ES-I3 (cell line): Measurements from ENCODE around the gene ASCL3.
A peak's percentile ranks its signal among the peaks of the same experiment; 100 is the strongest.
"Not testable (repeated sequence)": the region's sequence is repeated elsewhere in the genome, so short reads cannot be mapped to it uniquely, and the experiment has no call there.

Experiments
- H3K36me3 ChIP-seq: 2 replicates; pipeline ENCODE4 v1.6.1; 2013; ENCODE audit warnings: mild to moderate bottlenecking, low read length, control low read depth, moderate library complexity; ENCODE audit not compliant: insufficient read depth
- H3K4me1 ChIP-seq: 2 replicates; pipeline ENCODE4 v1.6.1; 2013; ENCODE audit warnings: mild to moderate bottlenecking, control low read depth, low read length; ENCODE audit not compliant: insufficient read depth
- H3K9ac ChIP-seq: 2 replicates; pipeline ENCODE4 v1.6.1; 2013; ENCODE audit warnings: low read depth, mild to moderate bottlenecking, low read length, moderate library complexity
- H3K9me3 ChIP-seq: 2 replicates; pipeline ENCODE4 v1.6.1; 2013; ENCODE audit warnings: mild to moderate bottlenecking, low read length, moderate library complexity; ENCODE audit not compliant: control insufficient read depth, insufficient read depth

Gene ASCL3

DNA sequence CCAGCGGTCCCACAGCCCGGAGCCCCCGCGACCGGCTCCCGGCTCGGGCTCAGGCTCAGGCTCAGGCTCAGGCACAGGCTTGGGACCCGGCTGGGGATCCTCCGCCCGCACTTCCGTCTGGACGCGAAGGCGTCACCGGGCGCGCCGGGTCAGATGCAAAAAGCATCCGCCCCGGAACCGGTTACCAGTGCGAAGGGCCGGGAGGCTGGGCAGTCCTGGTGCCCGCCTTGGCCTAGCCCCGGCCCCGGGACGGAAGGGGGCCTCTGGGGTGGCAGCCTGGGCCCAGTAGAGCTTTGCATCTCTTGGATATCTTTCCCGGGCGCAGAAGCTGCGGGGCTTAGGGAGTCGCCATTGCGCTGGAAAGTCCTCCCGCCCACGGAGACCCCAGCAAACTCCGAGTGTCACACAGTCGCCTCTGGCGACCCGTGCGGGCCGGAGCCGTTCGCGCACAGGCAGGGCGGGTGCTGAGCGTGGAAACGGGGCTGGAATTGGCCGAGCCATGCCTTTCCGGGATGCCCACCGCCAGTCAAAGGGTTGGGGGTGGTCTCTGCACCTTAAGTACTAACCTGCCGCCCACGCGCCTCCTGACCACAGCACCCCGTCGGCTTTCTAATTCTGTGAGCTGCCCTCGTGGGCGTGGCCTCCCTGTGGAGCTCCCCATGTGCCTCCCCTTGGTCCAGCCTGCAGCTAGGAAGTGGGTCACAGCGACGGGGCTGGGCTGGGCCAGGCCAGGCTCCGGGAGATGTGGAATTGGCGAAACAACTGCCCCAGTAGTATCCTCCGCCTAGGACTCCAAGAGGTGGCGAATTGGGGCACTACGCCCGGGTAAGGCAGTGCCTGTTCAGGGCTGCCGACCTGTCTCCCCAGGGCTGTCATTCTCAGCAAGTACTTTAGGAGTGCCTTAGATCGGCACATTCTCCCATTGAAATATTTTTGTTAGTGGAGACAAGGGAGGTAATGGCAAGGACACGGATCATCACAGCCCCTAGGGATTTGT is 21.8 kb upstream of the ASCL3 start, which contains the start of gene TMEM9B:
Gene TMEM9B, minus strand, starts transcription at position 119 of the 997 bp plus-strand sequence. CDS start 129 bp downstream, outside the sequence.
- Histone ChIP-seq H3K36me3 (no peaks in the 10 kb centered on the region), H3K9me3 (no peaks in the 10 kb centered on the region), H3K9ac (peak within 1 kb of the TSS; percentile 87), H3K4me1 (peaks cover 8% of the 10 kb centered on the region)

DNA sequence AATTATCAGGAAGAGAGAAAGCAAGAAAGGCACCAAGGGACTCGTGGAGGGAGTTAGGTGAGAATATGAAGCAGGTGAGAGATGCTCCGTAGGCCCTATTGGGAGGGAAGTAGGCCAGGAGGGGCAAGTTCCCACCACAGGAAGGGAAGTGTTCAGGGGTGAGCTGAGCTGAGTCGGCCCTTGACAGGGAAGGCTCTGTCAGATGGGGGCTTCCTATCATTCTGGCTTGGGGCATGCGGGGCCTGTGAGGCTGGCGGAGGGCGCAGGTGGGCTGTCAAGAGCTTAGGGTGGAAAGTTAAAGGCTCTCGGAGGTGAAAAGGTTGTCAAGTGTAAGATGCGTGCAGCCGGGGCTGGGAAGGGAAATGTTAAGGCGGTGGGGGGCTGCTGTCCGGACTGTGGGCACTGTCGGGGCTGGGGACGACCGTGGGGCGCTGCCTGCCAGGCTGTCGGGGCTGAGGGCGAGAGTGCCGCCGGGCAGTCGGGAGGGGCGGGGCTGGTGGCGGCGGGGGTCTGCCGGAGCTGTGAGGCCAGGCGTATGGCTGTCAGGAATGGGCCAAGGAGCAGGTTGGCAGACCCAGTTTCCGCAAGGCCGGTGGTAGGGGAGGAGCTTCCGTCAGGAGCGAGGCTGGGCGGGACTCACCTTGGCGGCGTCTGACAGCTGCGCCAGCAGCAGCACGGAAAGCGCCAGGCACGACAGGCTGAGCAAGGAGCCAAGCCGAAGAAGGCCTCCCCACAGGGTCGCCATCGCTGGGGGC is 20.9 kb upstream of the ASCL3 start:
- peaks cover 13% of the 10 kb centered on the region for H3K4me1 ChIP-seq
- H3K9me3 ChIP-seq, result no peaks in the 10 kb centered on the region
- H3K9ac ChIP-seq, result peak overlapping the region; percentile 87
- no peaks in the 10 kb centered on the region for H3K36me3 ChIP-seq

DNA sequence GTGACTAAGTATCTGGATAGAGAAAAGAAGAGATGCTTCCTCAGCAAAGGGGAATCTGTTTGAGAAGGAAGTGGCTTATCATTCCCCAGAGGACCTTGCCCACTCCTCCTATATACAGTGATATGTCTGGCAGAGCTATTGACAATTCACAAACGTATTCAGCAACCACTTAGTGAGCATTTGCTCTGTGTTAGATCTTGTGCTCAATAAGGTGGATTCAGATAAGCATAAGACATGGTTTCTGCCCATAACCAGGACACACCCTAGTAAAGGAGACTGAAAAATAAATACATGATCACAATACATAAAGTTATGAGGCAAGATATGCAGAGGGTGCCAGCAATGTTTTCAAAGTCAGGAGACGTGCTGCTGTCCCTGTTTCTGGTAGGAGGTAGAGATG is 20.0 kb upstream of the ASCL3 start:
- no peaks in the 10 kb centered on the region for H3K9me3 ChIP-seq

DNA sequence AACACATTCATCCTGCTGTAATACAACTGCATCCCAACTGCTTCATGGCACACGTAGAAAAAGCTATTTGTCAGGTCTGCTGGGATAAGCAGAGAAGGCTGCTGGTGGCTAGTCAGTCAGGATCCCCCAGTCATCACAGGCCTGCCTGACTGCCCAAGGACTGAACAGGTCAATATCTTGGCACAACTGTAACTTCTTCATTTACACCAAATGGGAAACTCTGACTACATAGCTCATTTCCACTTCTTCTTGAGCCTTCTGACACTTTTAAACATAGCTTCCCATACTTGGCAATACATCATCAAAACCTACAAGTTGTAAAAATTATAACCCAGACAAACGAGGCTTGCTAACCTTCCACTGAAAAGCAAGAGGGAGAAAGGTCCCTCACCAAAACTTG is 18.6 kb upstream of the ASCL3 start:
- Histone ChIP-seq H3K36me3 (no peaks in the 10 kb centered on the region), H3K9me3 (no peaks in the 10 kb centered on the region), H3K4me1 (peaks cover 13% of the 10 kb centered on the region), H3K9ac (no peak overlapping the region)

More for the DNA sequence above, 20.0 kb upstream of the ASCL3 start:
- H3K9ac ChIP-seq, result 0 out of 2 replicates have a peak overlapping the region, but pooled peaks have one; percentile 87
- H3K36me3 ChIP-seq, result no peaks in the 10 kb centered on the region
- peaks cover 13% of the 10 kb centered on the region for H3K4me1 ChIP-seq

DNA sequence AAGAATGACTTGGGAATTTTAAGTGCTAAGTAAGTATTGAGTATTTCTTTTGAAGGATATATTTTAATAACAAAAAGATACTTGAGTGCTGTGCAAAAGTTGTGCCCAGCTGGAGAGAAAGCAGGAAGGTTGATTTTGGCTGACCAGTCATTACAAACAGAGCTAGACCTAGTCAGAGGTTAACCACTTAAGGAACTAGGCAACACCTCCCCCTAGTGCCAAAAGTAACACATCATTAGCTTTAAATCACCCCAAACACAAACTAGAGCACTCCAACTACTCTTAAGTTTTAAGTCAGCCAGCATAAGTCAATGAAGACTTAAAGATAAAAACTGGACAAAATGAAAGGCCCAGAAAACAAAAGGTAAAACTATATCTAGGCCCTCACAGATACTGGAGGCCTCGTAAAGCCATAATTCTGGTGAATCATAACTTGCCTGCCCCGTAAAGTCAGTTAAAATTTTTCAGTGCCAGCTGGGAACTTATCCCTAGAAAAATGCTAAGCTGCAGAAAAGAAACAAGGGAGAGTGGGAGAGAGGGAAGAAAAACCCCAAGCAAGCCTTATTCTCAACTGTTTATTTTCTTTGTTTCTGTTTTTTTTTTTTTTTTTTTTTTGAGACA is 16.8 kb upstream of the ASCL3 start:
- peaks cover 13% of the 10 kb centered on the region for H3K4me1 ChIP-seq
- no peak overlapping the region for H3K9ac ChIP-seq
- H3K36me3 ChIP-seq, result no peaks in the 10 kb centered on the region
- H3K9me3 ChIP-seq, result no peaks in the 10 kb centered on the region

DNA sequence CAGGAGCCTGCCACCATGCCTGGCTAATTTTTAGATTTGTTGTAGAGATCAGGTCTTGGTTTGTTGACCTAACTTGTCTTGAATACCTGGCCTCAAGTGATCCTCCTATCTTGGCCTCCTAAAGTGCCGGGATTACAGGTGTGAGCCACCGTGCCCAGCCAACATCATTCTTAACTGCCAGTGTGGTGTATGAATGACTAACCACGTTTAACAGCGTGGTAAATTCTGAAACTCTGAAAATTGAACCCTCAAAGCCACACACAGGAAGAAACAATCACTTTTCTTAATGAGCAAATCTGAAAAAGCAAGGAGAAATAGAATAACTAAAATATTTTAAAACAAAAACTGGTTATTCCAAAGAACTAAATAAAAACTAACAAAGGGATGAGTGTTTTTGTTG is 14.0 kb upstream of the ASCL3 start:
- H3K36me3 ChIP-seq, result no peaks in the 10 kb centered on the region
- peaks cover 8% of the 10 kb centered on the region for H3K4me1 ChIP-seq
- H3K9ac ChIP-seq, result no peak overlapping the region
- no peaks in the 10 kb centered on the region for H3K9me3 ChIP-seq

DNA sequence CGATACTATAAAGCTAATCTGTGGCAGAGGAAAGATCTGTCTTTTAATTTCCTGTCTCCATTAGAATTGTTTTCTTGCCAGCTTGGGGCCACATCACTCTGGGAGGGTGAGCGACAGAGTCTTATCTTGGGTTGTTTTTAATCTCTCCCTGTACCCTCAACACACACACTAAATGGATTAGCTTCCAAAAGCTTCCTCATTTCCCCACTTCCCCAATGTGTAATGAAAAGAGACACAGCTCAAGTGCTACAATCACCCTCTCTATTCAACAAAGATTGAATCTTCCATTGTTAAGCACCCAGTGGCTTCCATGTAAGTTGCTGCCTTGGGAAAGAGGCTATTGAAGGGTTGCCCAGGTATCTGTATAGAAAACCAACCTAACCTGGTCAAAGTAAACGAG is 6.1 kb upstream of the ASCL3 start:
- Histone ChIP-seq H3K9me3 (no peaks in the 10 kb centered on the region), H3K4me1 (no peaks in the 10 kb centered on the region), H3K36me3 (no peaks in the 10 kb centered on the region), H3K9ac (no peak overlapping the region)

DNA sequence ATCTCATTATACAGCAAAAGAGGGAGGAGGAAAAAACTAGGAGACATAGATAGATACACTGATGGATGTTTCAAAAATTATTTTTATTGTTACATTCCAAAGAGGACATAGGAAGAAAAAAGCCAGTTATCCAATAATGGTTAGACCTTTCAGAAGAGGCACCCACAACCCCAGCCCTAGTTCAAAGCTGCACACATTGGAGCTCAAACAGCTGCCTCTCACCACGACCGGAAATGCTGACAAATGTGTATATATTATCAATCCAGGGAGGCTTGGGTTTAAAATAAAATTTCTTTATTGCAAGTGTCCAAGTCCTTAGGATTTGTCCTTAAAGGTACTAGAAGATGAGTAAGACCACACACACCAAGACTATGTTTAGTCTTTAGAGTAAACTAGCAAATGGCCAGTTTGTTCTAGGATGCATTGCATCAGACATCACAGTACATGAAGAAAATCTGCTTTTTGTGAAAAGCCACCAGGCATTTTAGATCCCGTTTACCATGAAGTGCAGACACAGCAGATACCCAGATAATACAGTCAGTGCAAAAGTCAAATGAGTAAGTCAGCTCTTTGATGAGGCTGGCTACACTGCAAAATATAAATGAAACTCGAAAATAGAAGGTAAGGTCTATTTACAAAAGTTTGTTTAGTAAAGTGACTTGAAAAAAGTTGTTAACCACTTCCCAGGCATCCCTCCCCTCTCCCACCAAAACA is 4.6 kb upstream of the ASCL3 start:
- Histone ChIP-seq H3K9me3 (no peaks in the 10 kb centered on the region), H3K4me1 (no peaks in the 10 kb centered on the region), H3K36me3 (no peaks in the 10 kb centered on the region), H3K9ac (no peak overlapping the region)

DNA sequence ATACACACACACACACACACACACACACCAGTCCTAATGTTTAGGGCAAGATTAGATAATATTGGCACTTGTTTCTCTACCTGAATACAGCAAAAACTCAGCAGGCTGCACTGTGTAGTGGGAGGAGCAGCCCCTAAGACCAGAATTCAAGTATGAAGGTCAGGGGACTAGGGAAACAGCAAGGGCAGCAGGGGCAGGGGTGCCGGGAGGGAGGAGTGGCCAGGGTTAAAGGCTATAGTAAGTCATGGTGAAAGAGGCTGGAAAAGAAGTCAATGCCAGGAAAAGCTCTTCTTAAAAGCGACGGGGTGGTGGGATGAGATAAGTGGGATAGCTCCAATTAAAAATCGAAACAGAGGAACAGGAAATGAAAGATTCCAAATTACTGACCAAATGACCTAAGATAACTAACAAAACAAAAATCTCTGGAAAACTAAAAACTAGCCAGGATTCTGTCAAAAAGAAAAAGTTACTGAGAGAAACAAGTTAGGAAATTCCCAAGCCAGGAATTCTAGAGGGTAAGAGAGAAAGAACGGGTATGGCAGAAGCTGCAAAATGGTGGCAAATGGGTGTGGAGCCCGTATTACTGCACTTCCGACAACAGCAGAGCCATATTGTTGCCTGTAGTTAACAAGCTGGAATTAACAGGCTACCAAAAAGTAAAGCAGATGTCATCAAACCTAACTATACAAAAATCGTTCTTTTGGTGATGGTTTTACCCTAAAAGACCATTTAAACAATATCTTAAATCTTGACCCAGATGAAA is 1.3 kb downstream of the ASCL3 start:
- no peaks in the 10 kb centered on the region for H3K9me3 ChIP-seq
- H3K4me1 ChIP-seq, result no peaks in the 10 kb centered on the region; the same call in 1 of the 2 replicates
- H3K9ac ChIP-seq, result no peak overlapping the region
- H3K36me3 ChIP-seq, result no peaks in the 10 kb centered on the region

DNA sequence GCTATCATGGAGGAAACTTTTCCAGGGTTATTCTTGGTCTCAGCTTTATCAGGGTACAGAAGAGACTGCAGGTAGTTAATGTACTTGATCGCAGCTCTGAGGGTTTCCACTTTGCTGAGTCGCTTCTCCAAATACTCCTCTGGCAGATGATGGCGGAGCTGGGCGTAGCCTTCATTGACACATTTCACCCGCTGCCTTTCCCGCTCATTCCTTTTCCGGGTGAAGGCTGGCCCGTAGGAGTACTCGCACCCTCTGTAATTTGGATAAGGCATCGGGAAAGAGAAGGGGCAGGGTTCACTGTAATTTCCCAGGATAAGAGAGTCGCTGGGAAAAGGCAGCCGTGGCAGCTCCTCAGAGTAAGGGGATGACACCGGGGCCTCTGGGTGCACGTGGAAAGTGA is 5.2 kb downstream of the ASCL3 start:
- Histone ChIP-seq H3K9ac (no peak overlapping the region), H3K4me1 (peaks cover 21% of the 10 kb centered on the region), H3K36me3 (no peaks in the 10 kb centered on the region), H3K9me3 (no peaks in the 10 kb centered on the region)

DNA sequence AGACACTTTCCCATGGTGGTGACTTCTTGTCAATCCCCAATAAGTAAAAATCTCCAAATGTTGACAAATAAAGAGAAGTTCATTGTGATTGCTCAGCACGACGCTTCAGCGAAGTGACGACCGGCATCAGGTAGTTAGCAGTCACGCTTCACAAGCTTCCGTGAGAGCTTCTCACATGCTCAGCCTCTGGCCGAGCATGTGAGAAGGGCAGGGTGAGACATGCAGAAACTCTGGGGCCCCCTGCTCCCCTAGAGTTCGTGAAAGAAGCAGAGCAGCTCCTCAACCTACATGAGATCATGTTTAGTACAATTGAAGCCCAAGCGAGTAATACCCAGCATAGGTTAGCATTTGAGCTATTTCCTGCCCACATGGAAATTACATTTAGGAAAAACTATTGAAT is 5.7 kb downstream of the ASCL3 start:
- Histone ChIP-seq H3K9ac (no peak overlapping the region), H3K36me3 (no peaks in the 10 kb centered on the region), H3K4me1 (peaks cover 26% of the 10 kb centered on the region)

DNA sequence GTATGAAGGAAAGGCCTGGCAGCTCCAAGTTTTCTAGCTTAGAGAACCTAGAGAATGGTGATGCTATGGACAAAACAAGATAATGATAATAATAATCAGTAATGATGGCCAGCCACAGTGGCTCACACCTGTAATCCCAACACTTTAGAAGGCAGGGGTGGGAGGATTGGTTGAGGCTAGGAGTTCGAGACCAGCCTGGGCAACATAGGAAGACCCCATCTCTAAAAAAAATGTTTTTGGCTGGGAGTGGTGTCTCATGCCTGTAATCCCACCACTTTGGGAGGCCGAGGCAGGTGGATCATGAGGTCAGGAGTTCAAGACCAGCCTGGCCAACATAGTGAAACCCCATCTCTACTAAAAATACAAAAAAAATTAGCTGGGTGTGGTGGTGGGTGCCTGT is 7.0 kb downstream of the ASCL3 start:
- H3K9ac ChIP-seq, H3K9me3 ChIP-seq, H3K36me3 ChIP-seq: not testable (repeated sequence)
- peaks cover 29% of the 10 kb centered on the region for H3K4me1 ChIP-seq

More for the DNA sequence above, 5.7 kb downstream of the ASCL3 start:
- no peaks in the 10 kb centered on the region for H3K9me3 ChIP-seq

DNA sequence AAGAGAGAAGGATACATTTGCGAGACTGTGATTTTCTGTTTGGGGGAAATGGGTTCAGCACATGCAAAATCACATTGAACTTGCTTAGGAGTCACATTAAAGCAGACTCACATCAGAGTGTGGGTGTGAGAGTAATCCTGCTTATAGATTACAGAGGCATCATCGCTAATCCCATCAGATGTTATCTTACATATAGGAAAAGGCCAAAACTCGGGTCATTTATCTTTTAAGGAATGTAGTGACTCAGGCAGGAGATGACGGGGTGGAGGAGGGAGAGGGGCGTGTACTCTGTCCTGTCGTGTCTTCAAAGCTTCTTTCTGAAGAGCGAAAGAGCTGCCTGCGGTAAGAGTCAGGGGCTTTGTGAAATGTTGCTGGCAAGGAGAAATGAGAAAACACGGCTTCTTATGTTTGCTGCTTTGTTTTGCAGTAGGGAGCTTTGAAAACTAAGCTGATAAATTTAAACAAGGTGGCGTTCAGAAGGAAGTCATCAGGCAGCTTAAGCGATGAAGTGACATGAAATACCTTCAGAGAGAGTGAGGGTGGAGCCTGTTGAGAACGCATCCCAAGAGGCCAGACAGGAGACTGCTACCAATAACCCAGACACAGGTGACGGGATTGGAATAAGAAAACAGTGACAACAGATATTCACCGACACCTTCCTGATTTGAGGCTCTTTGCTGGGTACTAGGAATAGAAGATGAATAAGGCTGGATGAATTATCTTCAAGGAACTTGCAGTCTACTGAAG is 7.9 kb downstream of the ASCL3 start:
- Histone ChIP-seq H3K9me3 (no peaks in the 10 kb centered on the region), H3K4me1 (peaks cover 29% of the 10 kb centered on the region), H3K9ac (peak overlapping the region; percentile 34; the same call in 1 of the 2 replicates), H3K36me3 (no peaks in the 10 kb centered on the region)
